Duodenal mucosa (tissue), 2 donors: Measurements from ENCODE around the gene OBP2B.
"Not testable (repeated sequence)": the region's sequence is repeated elsewhere in the genome, so short reads cannot be mapped to it uniquely, and the experiment has no call there.

Experiments
- H3K27ac ChIP-seq: one replicate; pipeline ENCODE4 v1.7.0; 2013; ENCODE audit warnings: low read depth, low read length
- H3K27me3 ChIP-seq, 2 donors: one replicate each; pipeline ENCODE4 v1.7.0; 2013; ENCODE audit warnings: low read length in 2 of 2, control low read depth in 1 of 2; ENCODE audit not compliant: insufficient read depth in 2 of 2, control insufficient read depth in 1 of 2
- H3K36me3 ChIP-seq, 2 donors: one replicate each; pipeline ENCODE4 v1.7.0; 2013; ENCODE audit warnings: low read length in 2 of 2, control low read depth in 1 of 2; ENCODE audit not compliant: insufficient read depth in 2 of 2, control insufficient read depth in 1 of 2
- H3K4me1 ChIP-seq, 2 donors: one replicate each; pipeline ENCODE4 v1.7.0; 2013; ENCODE audit warnings: low read length in 2 of 2, control low read depth in 1 of 2; ENCODE audit not compliant: insufficient read depth in 2 of 2, control insufficient read depth in 1 of 2
- H3K4me3 ChIP-seq, 2 donors: one replicate each; pipeline ENCODE4 v1.7.0; 2013; ENCODE audit warnings: low read length in 2 of 2, low read depth in 1 of 2
- H3K9ac ChIP-seq, 2 donors: one replicate each; pipeline ENCODE4 v1.7.0; 2013; ENCODE audit warnings: low read length in 2 of 2, low read depth in 1 of 2
- H3K9me3 ChIP-seq, 2 donors: one replicate each; pipeline ENCODE4 v1.7.0; 2013; ENCODE audit warnings: low read length in 2 of 2, control low read depth in 1 of 2; ENCODE audit not compliant: control insufficient read depth in 1 of 2

The OBP2B gene

GRCh38 chr9:133187561-133188005, 21.5 kb downstream of the OBP2B start:
- no peaks in the 10 kb centered on the region for H3K9me3 ChIP-seq
- no peak overlapping the region for H3K27ac ChIP-seq
- no peaks in the 10 kb centered on the region for H3K36me3 ChIP-seq
- H3K4me1 ChIP-seq: no peaks in the 10 kb centered on the region
- no peak overlapping the region for H3K9ac ChIP-seq
- H3K27me3 ChIP-seq: peaks cover 3 to 9% of the 10 kb centered on the region in 2 donors
- H3K4me3 ChIP-seq: no peak overlapping the region

DNA sequence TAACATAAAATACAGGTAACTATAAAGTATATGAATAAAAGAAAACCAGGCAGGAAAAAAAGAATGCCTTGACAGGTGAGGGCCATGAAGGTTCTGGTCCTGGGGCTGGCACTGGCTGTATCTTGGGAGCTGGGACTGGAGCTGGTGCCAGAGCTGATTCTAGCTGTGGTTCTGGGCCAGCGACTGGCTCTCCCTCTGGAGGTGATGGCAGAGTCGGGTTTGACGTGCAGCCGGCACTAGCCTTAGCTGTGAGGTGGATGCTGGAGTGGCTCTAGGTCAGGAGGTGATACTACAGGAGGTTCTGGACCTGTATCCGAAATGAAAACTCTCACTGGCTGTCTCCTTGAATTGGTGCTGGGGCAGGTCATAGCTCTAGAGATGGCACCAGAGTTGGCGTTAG, 22.3 kb downstream of the OBP2B start:
- Histone ChIP-seq H3K9ac (no peak overlapping the region), H3K36me3 (no peaks in the 10 kb centered on the region), H3K4me3 (no peak overlapping the region), H3K27me3 (peaks cover 3 to 9% of the 10 kb centered on the region in 2 donors), H3K9me3 (no peaks in the 10 kb centered on the region), H3K27ac (no peak overlapping the region), H3K4me1 (no peaks in the 10 kb centered on the region)

DNA sequence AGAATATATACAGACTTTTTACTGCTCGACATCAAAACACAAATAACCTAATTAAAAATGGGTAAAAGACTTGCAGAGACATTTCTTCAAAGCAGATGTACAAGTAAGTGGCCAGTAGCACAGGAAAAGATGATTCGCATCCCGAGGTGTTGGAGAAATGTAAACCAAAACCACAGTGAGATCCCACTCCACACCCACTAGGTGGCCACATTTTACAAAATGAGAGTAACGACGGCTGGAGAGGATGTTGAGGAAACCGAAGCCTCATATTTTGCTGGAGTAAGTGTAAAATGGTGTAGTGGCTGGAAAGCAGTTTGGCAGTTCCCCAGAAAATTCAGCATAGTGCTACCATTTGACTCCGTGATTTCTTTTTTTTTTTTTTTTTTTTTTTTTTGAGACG, 24.1 kb downstream of the OBP2B start:
- Histone ChIP-seq H3K9ac (no peak overlapping the region), H3K9me3 (no peaks in the 10 kb centered on the region), H3K4me3 (no peak overlapping the region), H3K27ac (no peak overlapping the region), H3K27me3 (peaks cover 3 to 9% of the 10 kb centered on the region in 2 donors), H3K4me1 (no peaks in the 10 kb centered on the region), H3K36me3 (no peaks in the 10 kb centered on the region)

DNA sequence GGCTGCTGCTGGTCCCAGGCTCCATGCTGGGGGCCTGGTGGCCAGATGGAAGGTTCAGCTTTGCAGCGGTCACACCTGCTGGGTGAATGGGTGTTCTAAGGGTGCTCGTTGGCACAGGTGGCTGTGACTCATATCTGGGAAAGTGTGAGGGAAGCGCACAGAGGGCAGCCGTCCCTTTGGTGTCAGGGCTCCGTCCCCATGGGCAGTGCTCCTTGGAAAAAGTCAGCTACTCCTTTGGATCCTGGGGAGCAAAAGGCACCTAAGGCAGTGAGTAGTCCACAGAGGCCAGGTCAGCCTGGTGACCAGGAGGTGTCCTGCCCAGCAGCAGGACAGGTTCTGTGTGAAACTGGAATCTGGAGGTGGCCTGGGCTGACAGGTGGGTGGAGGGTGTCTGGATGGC, 26.9 kb downstream of the OBP2B start:
- Histone ChIP-seq H3K27ac (no peak overlapping the region), H3K36me3 (no peaks in the 10 kb centered on the region), H3K4me3 (no peak overlapping the region), H3K9ac (no peak overlapping the region), H3K9me3 (no peaks in the 10 kb centered on the region), H3K4me1 (no peaks in the 10 kb centered on the region), H3K27me3 (peaks cover 0 to 6% of the 10 kb centered on the region in 2 donors)

GRCh38 chr9:133181561-133181960, 27.5 kb downstream of the OBP2B start:
- no peak overlapping the region for H3K27ac ChIP-seq
- H3K4me3 ChIP-seq: no peak overlapping the region
- no peak overlapping the region for H3K9ac ChIP-seq
- no peaks in the 10 kb centered on the region for H3K36me3 ChIP-seq
- peaks cover 0 to 6% of the 10 kb centered on the region in 2 donors for H3K27me3 ChIP-seq
- H3K4me1 ChIP-seq: no peaks in the 10 kb centered on the region
- H3K9me3 ChIP-seq: no peaks in the 10 kb centered on the region

- peaks cover 0 to 6% of the 10 kb centered on the region in 2 donors for H3K27me3 ChIP-seq
- no peaks in the 10 kb centered on the region for H3K36me3 ChIP-seq
- no peaks in the 10 kb centered on the region for H3K9me3 ChIP-seq
- H3K27ac ChIP-seq: no peak overlapping the region
- no peaks in the 10 kb centered on the region for H3K4me1 ChIP-seq
- no peak overlapping the region for H3K4me3 ChIP-seq
- H3K9ac ChIP-seq: no peak overlapping the region
Observed at GRCh38 chr9:133180953-133181352, 28.1 kb downstream of the OBP2B start.

DNA sequence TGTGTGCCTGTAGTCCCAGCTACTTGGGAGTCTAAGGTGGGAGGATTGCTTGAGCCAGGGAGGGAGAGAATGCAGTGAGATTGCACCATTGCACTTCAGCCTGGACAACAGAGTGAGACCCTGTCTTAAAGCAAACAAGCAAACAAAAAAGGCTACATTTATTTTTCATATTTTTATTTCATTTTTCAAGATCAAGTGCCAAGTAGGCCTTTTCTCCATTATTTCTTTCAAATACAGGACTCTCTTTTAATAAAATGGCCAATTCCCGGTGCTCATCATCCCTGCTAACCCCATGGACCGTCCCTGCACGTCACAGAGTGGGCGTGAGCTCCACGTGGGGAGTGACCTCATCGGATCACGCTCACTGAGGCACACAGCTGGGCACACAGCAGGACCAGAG, 36.0 kb downstream of the OBP2B start:
- Histone ChIP-seq H3K4me3 (no peak overlapping the region), H3K4me1 (no peaks in the 10 kb centered on the region)

GRCh38 chr9:133171161-133171961, 37.7 kb downstream of the OBP2B start:
- H3K4me3 ChIP-seq: no peak overlapping the region
- no peaks in the 10 kb centered on the region for H3K27me3 ChIP-seq
- H3K9ac ChIP-seq: no peak overlapping the region
- no peaks in the 10 kb centered on the region for H3K36me3 ChIP-seq
- no peaks in the 10 kb centered on the region for H3K9me3 ChIP-seq
- H3K27ac ChIP-seq: no peak overlapping the region
- H3K4me1 ChIP-seq: no peaks in the 10 kb centered on the region

More for the DNA sequence above, 36.0 kb downstream of the OBP2B start:
- Histone ChIP-seq H3K36me3 (no peaks in the 10 kb centered on the region), H3K27ac (no peak overlapping the region), H3K9ac (no peak overlapping the region), H3K27me3 (peaks cover 0 to 3% of the 10 kb centered on the region in 2 donors), H3K9me3 (no peaks in the 10 kb centered on the region)

DNA sequence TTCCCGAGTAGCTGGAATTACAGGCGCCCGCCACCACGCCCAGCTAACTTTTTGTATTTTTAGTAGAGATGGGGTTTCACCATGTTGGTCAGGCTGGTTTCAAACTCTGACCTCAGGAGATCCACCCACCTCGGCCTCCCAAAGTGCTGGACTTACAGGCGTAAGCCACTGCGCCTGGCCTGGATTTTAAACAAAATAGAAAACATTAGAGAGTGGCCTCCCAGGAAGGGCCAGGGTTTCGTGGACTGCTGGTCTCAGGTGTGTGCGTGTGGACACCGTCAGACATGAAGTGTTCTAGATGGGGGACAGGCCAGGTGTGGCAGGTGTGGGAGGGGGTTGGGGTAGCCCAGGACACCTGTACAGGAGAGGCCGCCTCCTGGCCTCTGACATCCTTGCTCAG, 38.3 kb downstream of the OBP2B start:
- Histone ChIP-seq H3K27ac (no peak overlapping the region), H3K27me3 (no peaks in the 10 kb centered on the region), H3K9ac (no peak overlapping the region), H3K4me1 (no peaks in the 10 kb centered on the region), H3K36me3 (no peaks in the 10 kb centered on the region), H3K9me3 (no peaks in the 10 kb centered on the region), H3K4me3 (no peak overlapping the region)

DNA sequence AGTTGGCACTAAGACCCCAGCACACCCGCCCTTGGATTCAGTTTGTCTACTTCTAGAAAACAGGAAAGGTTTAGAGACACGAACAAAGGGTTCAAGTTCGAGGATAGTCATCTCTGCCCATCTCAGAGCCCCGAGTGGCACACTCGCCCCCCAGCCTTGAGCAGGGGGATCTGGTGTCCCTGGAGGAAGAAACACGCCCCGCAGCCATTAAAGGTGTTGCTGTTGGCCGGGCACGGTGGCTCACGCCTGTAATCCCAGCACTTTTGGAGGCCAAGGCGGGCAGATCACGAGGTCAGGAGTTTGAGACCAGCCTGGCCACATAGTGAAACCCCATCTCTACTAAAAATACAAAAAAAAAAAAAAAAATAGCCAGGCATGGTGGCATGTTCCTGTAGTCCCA, 39.4 kb downstream of the OBP2B start:
- H3K27ac ChIP-seq, H3K4me3 ChIP-seq, H3K9me3 ChIP-seq, H3K36me3 ChIP-seq, H3K4me1 ChIP-seq, H3K9ac ChIP-seq, H3K27me3 ChIP-seq: not testable (repeated sequence)
